ENCODE results near the gene TMCC1.

DNA sequence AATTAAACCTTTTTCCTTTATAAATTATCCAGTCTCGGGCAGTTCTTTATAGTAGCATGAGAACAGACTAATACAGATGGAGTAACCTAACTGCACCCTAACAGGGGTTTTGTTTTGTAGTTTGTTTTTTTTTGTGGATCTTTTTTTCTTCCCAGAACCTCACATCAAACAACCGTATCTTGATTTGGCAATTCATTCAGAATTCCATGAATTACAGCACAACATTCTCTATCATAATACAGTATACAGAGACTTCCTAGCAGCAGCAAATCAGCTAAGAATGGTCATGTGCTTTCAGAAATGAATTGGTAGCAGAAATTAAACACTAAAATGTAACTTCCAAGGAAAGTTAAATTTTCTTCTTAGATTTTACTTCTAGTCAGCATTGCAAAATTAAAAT, 114.6 kb downstream of the TMCC1 start:
- TF ChIP-seq, protein P1, sequence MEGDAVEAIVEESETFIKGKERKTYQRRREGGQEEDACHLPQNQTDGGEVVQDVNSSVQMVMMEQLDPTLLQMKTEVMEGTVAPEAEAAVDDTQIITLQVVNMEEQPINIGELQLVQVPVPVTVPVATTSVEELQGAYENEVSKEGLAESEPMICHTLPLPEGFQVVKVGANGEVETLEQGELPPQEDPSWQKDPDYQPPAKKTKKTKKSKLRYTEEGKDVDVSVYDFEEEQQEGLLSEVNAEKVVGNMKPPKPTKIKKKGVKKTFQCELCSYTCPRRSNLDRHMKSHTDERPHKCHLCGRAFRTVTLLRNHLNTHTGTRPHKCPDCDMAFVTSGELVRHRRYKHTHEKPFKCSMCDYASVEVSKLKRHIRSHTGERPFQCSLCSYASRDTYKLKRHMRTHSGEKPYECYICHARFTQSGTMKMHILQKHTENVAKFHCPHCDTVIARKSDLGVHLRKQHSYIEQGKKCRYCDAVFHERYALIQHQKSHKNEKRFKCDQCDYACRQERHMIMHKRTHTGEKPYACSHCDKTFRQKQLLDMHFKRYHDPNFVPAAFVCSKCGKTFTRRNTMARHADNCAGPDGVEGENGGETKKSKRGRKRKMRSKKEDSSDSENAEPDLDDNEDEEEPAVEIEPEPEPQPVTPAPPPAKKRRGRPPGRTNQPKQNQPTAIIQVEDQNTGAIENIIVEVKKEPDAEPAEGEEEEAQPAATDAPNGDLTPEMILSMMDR (IDR thresholded peaks at IDR 0.05) = no peak
- TF ChIP-seq POLR2A (IDR thresholded peaks at IDR 0.05) = no peak
